OCI-LY7 (cell line): ENCODE data around the gene SPECC1. TPM values are rescaled to one million over a fixed set of nuclear protein-coding genes. Genes with fewer than 3 reads are reported as not detected.

ENCODE experiments used
- BruUV-seq: library from RNA; stranded (reverse); fragments of 400-500 nt; replicated peaks from 2 replicates; lab custom pipeline; 2021; lab: Mats Ljungman, UMichigan
- CTCF ChIA-PET: fragments of 300-600 bp; sonication (Branson Sonifier 250); formaldehyde crosslinking; loops from one replicate; lab custom pipeline; 2022; ENCODE audit warnings: antibody characterized with exemption; ENCODE audit not compliant: unreplicated experiment; lab: Charles Lee
- POLR2A ChIA-PET: fragments of 300-600 bp; sonication (Branson Sonifier 250); formaldehyde crosslinking; loops from one replicate; lab custom pipeline; 2022; ENCODE audit warnings: antibody characterized with exemption; lab: Charles Lee
- DNase-seq: peaks from one replicate; pipeline ENCODE4 v3.0.0-alpha.2; 2015; ENCODE audit warnings: low spot score
- H2AFZ ChIP-seq: fragments of 200-600 bp; sonication (generic), shearing (Covaris generic); 2 replicates; pipeline ENCODE4 v1.6.1; 2014; ENCODE audit warnings: mild to moderate bottlenecking, antibody characterized with exemption, low read length, moderate library complexity
- H3K27ac ChIP-seq: fragments of 200-600 bp; sonication (generic); 2 replicates; pipeline ENCODE4 v1.5.1; 2014; ENCODE audit warnings: mixed run types, low read depth, mild to moderate bottlenecking, moderate library complexity, low read length, inconsistent platforms; ENCODE audit not compliant: poor library complexity, severe bottlenecking
- H3K36me3 ChIP-seq: fragments of 200-600 bp; sonication (generic); 2 replicates; pipeline ENCODE4 v1.6.1; 2014; ENCODE audit warnings: mild to moderate bottlenecking, antibody characterized with exemption, low read length, moderate library complexity, mixed read lengths; ENCODE audit not compliant: insufficient read depth
- H3K4me1 ChIP-seq: fragments of 200-600 bp; sonication (generic); 2 replicates; pipeline ENCODE4 v1.5.1; 2014; ENCODE audit warnings: mild to moderate bottlenecking, low read length; ENCODE audit not compliant: insufficient read depth, poor library complexity, severe bottlenecking
- H3K4me2 ChIP-seq: fragments of 200-600 bp; sonication (generic); 2 replicates; pipeline ENCODE4 v1.6.1; 2014; ENCODE audit warnings: mild to moderate bottlenecking, low read length
- H3K4me3 ChIP-seq: fragments of 200-600 bp; sonication (generic); 2 replicates; pipeline ENCODE4 v1.5.1; 2014; ENCODE audit warnings: mild to moderate bottlenecking, low read depth, low read length; ENCODE audit not compliant: poor library complexity, severe bottlenecking
- H3K79me2 ChIP-seq: fragments of 200-600 bp; sonication (generic); 2 replicates; pipeline ENCODE4 v1.6.1; 2016; ENCODE audit warnings: low read depth, mild to moderate bottlenecking, low read length, moderate library complexity, mixed read lengths; ENCODE audit not compliant: insufficient read depth
- H3K9me2 ChIP-seq: fragments of 200-600 bp; sonication (generic); 2 replicates; pipeline ENCODE4 v1.6.1; 2016; ENCODE audit warnings: mild to moderate bottlenecking, low read length, mixed read lengths; ENCODE audit not compliant: insufficient read depth
- H3K9me3 ChIP-seq: fragments of 200-600 bp; sonication (generic); 2 replicates; pipeline ENCODE4 v1.6.1; 2014; ENCODE audit warnings: mild to moderate bottlenecking, mixed run types, low read length, mixed read lengths
- H4K20me1 ChIP-seq: fragments of 200-600 bp; sonication (generic); 2 replicates; pipeline ENCODE4 v1.6.1; 2014; ENCODE audit warnings: mild to moderate bottlenecking, antibody characterized with exemption, low read length, moderate library complexity, mixed read lengths; ENCODE audit not compliant: insufficient read depth
- EZH2phosphoT487 ChIP-seq: fragments of 200-600 bp; sonication (generic); IDR thresholded peaks from 2 replicates; pipeline ENCODE4 v1.6.1; 2018; ENCODE audit warnings: low read depth, borderline replicate concordance, mild to moderate bottlenecking, mixed run types, antibody characterized with exemption, low read length, moderate library complexity, mixed read lengths
- intact Hi-C: fragments of 100-400 bp; cut with micrococcal nuclease; formaldehyde crosslinking; loops from one replicate; pipeline ENCODE4 v1.10.0; 2022; ENCODE audit not compliant: unreplicated experiment
- total RNA-seq, 2 experiments: library from RNA; depleted of rRNA in 1 of 2; stranded (reverse); fragments of >200 nt in 1 of 2; shearing (Covaris generic) in 1 of 2; gene quantifications; 2 replicates each; pipeline ENCODE4 v1.2.3, GENCODE V29; 2014 to 2022
- TF ChIP-seq, protein P1 (sequence below): fragments of 200-600 bp; sonication (generic); conservative IDR thresholded peaks from 2 replicates; pipeline ENCODE4 v1.5.1; 2014; ENCODE audit warnings: mild to moderate bottlenecking, antibody characterized with exemption, low read length, moderate library complexity, mixed read lengths

SPECC1 gene
- total RNA-seq, 2 experiments from 2014 or later, result 0.47 to 2.8 TPM

DNA sequence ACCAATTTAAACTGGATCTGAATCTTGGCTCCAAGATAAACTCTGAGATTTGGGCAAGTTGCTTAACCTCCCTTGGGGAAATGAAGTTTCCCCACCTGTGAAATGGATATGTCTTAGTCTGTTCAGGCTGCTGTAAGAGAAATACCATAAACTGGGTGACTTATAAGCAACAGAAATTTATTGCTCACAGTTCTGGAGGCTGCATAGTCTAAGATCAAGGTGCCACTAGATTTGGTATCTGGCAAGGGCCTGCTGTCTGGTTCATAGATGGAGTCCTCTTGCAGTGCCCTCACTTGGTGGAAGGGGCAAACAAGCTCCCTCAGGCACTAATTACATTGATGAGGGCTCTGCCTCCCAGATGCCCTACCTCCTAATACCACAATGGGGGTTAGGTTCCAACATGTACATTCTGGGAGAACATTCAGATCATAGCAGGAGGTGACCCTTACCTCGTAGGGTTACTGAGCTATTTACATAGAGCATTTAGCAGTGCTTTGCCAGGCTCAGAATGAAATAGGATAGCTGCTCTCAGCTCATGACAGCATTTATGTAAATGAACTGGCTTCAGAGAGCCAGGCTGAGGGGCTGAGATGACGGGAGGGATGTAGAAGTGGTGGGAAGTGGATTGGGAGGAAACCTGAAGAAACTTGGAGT is 83.9 kb downstream of the SPECC1 start:
- TF ChIP-seq, protein P1, sequence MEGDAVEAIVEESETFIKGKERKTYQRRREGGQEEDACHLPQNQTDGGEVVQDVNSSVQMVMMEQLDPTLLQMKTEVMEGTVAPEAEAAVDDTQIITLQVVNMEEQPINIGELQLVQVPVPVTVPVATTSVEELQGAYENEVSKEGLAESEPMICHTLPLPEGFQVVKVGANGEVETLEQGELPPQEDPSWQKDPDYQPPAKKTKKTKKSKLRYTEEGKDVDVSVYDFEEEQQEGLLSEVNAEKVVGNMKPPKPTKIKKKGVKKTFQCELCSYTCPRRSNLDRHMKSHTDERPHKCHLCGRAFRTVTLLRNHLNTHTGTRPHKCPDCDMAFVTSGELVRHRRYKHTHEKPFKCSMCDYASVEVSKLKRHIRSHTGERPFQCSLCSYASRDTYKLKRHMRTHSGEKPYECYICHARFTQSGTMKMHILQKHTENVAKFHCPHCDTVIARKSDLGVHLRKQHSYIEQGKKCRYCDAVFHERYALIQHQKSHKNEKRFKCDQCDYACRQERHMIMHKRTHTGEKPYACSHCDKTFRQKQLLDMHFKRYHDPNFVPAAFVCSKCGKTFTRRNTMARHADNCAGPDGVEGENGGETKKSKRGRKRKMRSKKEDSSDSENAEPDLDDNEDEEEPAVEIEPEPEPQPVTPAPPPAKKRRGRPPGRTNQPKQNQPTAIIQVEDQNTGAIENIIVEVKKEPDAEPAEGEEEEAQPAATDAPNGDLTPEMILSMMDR, result no peak
- TF ChIP-seq EZH2phosphoT487, result no peak
- Histone ChIP-seq H3K4me2 (no peak overlapping the region), H3K79me2 (no peaks in the 10 kb centered on the region), H3K9me2 (no peaks in the 10 kb centered on the region), H3K9me3 (no peaks in the 10 kb centered on the region), H4K20me1 (no peaks in the 10 kb centered on the region), H2AFZ (no peak overlapping the region), H3K27ac (no peak overlapping the region), H3K4me1 (no peaks in the 10 kb centered on the region), H3K36me3 (no peaks in the 10 kb centered on the region), H3K4me3 (no peak overlapping the region)
- ChIA-PET POLR2A (interaction anchor here (1.2 kb wide), 1 partner anchor 9 kb away, joined by 6 read pairs; no protein-coding TSS in a partner anchor), CTCF (no interaction called here)
- intact Hi-C loops, result no loop called here
- no peak for DNase-seq
- BruUV-seq, result no TSS peak

DNA sequence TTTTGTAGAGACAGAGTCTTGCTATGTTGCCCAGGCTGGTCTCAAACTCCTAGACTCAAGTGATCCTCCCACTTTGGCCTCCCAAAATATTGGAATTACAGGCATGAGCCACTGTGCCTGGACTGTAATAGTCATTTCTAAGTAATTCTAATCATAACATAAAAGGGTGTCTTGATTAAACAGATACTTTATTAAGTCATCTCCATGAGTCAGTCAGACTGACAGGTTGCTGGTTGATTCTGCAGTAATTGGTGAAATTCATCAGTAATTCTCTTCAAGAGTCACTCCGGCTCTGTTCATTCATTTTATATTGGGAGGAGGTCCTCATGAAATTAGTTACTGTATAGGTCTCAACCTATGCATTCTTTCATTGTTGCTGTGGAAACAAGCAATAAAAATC is 85.6 kb downstream of the SPECC1 start:
- Histone ChIP-seq H3K79me2 (no peaks in the 10 kb centered on the region), H3K4me1 (no peaks in the 10 kb centered on the region), H3K27ac (no peak overlapping the region), H3K4me3 (no peak overlapping the region), H2AFZ (no peak overlapping the region), H3K9me3 (no peaks in the 10 kb centered on the region), H4K20me1 (no peaks in the 10 kb centered on the region), H3K9me2 (no peaks in the 10 kb centered on the region), H3K36me3 (no peaks in the 10 kb centered on the region), H3K4me2 (no peak overlapping the region)
- CTCF ChIA-PET, result no interaction called here
- BruUV-seq, result no TSS peak
- no peak for DNase-seq
- POLR2A ChIA-PET, result no interaction called here
- no peak for TF ChIP-seq EZH2phosphoT487
- TF ChIP-seq, protein P1, result no peak
- intact Hi-C loops, result no loop called here

DNA sequence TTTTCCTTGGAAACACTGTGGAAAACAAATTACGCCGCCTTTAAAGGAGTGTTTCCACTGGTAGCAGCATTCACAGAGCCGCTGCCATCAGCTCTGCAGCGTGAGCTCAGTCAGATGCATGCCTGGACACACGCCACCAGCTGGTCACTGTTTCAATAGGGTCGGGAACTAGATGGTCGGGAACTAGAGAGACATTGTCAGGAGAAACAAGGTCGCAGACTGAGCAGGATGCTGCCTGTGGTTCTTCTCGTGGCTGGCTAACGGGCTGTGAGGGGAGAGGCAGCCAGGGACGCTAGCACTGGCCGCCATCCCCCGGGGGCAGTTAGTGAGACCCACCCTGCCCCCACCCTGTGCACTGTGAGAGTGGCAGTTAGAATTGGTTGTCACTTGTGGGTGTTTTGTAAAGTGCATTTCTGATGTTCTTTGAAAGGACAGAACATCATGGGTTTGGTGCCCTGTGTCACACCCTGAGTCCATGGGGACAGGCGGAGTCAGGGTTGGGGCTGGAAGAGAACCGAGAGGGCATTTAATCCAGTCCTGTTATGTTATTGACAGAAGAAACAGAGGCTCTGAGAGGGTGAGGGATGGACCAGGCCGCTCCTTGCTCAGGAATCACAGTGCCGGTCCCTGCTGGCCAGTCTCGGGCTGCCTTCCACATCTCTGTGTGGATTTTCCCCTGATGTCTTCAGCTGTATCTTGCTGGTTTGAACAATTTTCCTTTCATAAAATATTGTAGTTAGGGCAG is 86.3 kb downstream of the SPECC1 start:
- no peaks in the 10 kb centered on the region for H3K79me2 ChIP-seq
- POLR2A ChIA-PET, result no interaction called here
- no peaks in the 10 kb centered on the region for H3K4me1 ChIP-seq
- H3K36me3 ChIP-seq, result no peaks in the 10 kb centered on the region
- CTCF ChIA-PET, result no interaction called here
- intact Hi-C loops, result no loop called here
- BruUV-seq, result no TSS peak
- no peak overlapping the region for H2AFZ ChIP-seq
- no peaks in the 10 kb centered on the region for H4K20me1 ChIP-seq
- H3K9me2 ChIP-seq, result no peaks in the 10 kb centered on the region
- TF ChIP-seq, protein P1, result no peak
- TF ChIP-seq EZH2phosphoT487, result no peak
- no peak overlapping the region for H3K4me2 ChIP-seq
- no peak overlapping the region for H3K4me3 ChIP-seq
- no peak overlapping the region for H3K27ac ChIP-seq
- H3K9me3 ChIP-seq, result no peaks in the 10 kb centered on the region
- DNase-seq, result no peak
